ENCODE data around the gene SLC17A9.

- TF ChIP-seq, protein P1, sequence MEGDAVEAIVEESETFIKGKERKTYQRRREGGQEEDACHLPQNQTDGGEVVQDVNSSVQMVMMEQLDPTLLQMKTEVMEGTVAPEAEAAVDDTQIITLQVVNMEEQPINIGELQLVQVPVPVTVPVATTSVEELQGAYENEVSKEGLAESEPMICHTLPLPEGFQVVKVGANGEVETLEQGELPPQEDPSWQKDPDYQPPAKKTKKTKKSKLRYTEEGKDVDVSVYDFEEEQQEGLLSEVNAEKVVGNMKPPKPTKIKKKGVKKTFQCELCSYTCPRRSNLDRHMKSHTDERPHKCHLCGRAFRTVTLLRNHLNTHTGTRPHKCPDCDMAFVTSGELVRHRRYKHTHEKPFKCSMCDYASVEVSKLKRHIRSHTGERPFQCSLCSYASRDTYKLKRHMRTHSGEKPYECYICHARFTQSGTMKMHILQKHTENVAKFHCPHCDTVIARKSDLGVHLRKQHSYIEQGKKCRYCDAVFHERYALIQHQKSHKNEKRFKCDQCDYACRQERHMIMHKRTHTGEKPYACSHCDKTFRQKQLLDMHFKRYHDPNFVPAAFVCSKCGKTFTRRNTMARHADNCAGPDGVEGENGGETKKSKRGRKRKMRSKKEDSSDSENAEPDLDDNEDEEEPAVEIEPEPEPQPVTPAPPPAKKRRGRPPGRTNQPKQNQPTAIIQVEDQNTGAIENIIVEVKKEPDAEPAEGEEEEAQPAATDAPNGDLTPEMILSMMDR (conservative IDR thresholded peaks at IDR 0.05; ENCODE audit: low read depth, low read length), result no peak
- no peak for TF ChIP-seq EZH2 (IDR thresholded peaks at IDR 0.05; ENCODE audit: low read length, unreplicated experiment)
Observed at GRCh38 chr20:62935204-62935967, 17.1 kb upstream of the SLC17A9 start.
